CD4-positive, alpha-beta T cell (primary cell): ENCODE data around the gene FLNC. TPM values are rescaled to one million over a fixed set of nuclear protein-coding genes. Genes with fewer than 3 reads are reported as not detected.

Experiments used
- ATAC-seq: fragments of 200-7000 bp; cut with Tn5 transposase; one replicate; pipeline ENCODE4 v1.10.0; 2022; ENCODE audit warnings: mild to moderate bottlenecking; ENCODE audit not compliant: poor library complexity
- CTCF ChIA-PET: fragments of 350-600 bp; sonication (Branson Sonifier 250); formaldehyde crosslinking; loops from one replicate; lab custom pipeline; 2021; ENCODE audit warnings: antibody characterized with exemption, inconsistent platforms; lab: Charles Lee
- POLR2A ChIA-PET: fragments of 350-600 bp; sonication (Branson Sonifier 250); formaldehyde crosslinking; loops from one replicate; lab custom pipeline; 2021; ENCODE audit warnings: antibody characterized with exemption, inconsistent platforms; lab: Charles Lee
- DNase-seq, 14 experiments: peaks; one replicate each; pipeline ENCODE4 v3.0.0-alpha.2; 2013 to 2020; ENCODE audit warnings: mixed read lengths in 2 of 14
- H3K27ac ChIP-seq, 2 donors: one replicate each; pipeline versions ENCODE4 v1.5.1 to v1.7.0; 2013; ENCODE audit warnings: low read length in 2 of 2, low read depth in 1 of 2, mild to moderate bottlenecking in 1 of 2
- H3K27me3 ChIP-seq, 2 experiments: 1 replicate in 1 of 2; 2 replicates in 1 of 2; pipeline versions ENCODE4 v1.6.1 to v1.7.0; 2013; ENCODE audit warnings: low read length in 2 of 2, control low read depth in 1 of 2, mild to moderate bottlenecking in 1 of 2, moderate library complexity in 1 of 2; ENCODE audit not compliant: insufficient read depth in 2 of 2, control insufficient read depth in 1 of 2
- H3K36me3 ChIP-seq: one replicate; pipeline ENCODE4 v1.6.1; 2013; ENCODE audit warnings: low read length, control low read depth; ENCODE audit not compliant: insufficient read depth
- H3K4me1 ChIP-seq: one replicate; pipeline ENCODE4 v1.6.1; 2013; ENCODE audit warnings: low read length, control low read depth; ENCODE audit not compliant: insufficient read depth
- H3K4me3 ChIP-seq: one replicate; pipeline ENCODE4 v1.5.1; 2013; ENCODE audit warnings: mild to moderate bottlenecking, low read length, moderate library complexity
- H3K9me3 ChIP-seq, 2 experiments: 1 replicate in 1 of 2; 2 replicates in 1 of 2; pipeline versions ENCODE4 v1.6.1 to v1.7.0; 2013; ENCODE audit warnings: low read length in 2 of 2, mild to moderate bottlenecking in 2 of 2, control low read depth in 1 of 2, moderate library complexity in 1 of 2; ENCODE audit not compliant: control insufficient read depth in 1 of 2, insufficient read depth in 1 of 2
- H3K27ac Mint-ChIP-seq: one replicate; pipeline ENCODE4 v1.8.0; 2020; ENCODE audit warnings: mixed read lengths
- H3K27me3 Mint-ChIP-seq: one replicate; pipeline ENCODE4 v1.8.0; 2021; ENCODE audit warnings: mixed read lengths
- H3K36me3 Mint-ChIP-seq: one replicate; pipeline ENCODE4 v1.8.0; 2021; ENCODE audit warnings: low read depth, mixed read lengths
- H3K4me1 Mint-ChIP-seq: one replicate; pipeline ENCODE4 v1.8.0; 2021; ENCODE audit warnings: low read depth, mixed read lengths
- H3K4me3 Mint-ChIP-seq: one replicate; pipeline ENCODE4 v1.8.0; 2020; ENCODE audit warnings: mild to moderate bottlenecking, mixed read lengths
- H3K9me3 Mint-ChIP-seq: one replicate; pipeline ENCODE4 v1.8.0; 2020; ENCODE audit warnings: mixed read lengths
- intact Hi-C, 2 experiments: fragments of 100-400 bp; cut with DNase I in 1 of 2; cut with micrococcal nuclease in 1 of 2; formaldehyde crosslinking; loops; one replicate each; pipeline versions ENCODE4 v1.15.1 to v1.9.0; 2023 to 2025; cut with DNase I, micrococcal nuclease
- total RNA-seq, 174 experiments: library from RNA in 2 of 174; stranded (reverse) in 2 of 174; gene quantifications; one replicate each; pipeline ENCODE4 v1.2.3 and lab custom pipeline; 2021 to 2026
- TF ChIP-seq, protein P1 (sequence below): fragments of 200-600 bp; IDR thresholded peaks from one replicate; pipeline ENCODE4 v1.8.0; 2022; ENCODE audit warnings: antibody characterized with exemption, mild to moderate bottlenecking

The FLNC gene
- total RNA-seq, 2 experiments from 2014 or later = 0.06 to 0.08 TPM

DNA sequence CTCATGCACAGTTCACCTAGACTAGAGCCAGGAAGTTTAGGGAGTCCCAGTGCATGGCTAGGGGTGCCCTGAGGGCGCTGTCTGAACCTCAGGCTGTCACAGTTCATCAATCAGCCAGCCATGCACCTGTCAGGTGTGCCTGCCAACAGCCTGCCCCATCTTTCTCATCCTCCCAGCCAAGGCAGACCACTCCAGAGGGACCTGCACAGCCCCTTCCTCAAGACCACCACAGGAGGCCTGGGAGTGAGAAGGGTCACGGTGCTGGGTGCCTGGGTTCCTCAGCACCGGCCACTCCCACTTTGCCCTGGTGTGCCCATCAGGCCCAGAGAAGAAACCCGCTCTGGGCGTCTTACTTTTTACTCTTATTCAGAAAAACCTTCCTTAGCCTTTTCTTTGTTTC is 40.8 kb downstream of the FLNC start:
- Histone ChIP-seq H3K9me3 (no peaks in the 10 kb centered on the region), H3K36me3 (no peaks in the 10 kb centered on the region), H3K27ac (no peak overlapping the region), H3K27me3 (peaks cover 4 to 5% of the 10 kb centered on the region in 2 experiments), H3K4me3 (no peak overlapping the region), H3K4me1 (peaks cover 14% of the 10 kb centered on the region)
- CTCF ChIA-PET = interaction anchor here (0.6 to 2.7 kb wide), 2 partner anchors 12 to 602 kb away, joined by 3 to 11 read pairs; no protein-coding TSS in a partner anchor
- H3K9me3 Mint-ChIP-seq = no peaks in the 10 kb centered on the region
- intact Hi-C loops = no loop called here
- ATAC-seq (no peak), DNase-seq (no peak)
- no peak overlapping the region for H3K27ac Mint-ChIP-seq
- POLR2A ChIA-PET = no interaction called here
- no peaks in the 10 kb centered on the region for H3K36me3 Mint-ChIP-seq
- H3K4me1 Mint-ChIP-seq = peaks cover 14% of the 10 kb centered on the region
- TF ChIP-seq, protein P1, sequence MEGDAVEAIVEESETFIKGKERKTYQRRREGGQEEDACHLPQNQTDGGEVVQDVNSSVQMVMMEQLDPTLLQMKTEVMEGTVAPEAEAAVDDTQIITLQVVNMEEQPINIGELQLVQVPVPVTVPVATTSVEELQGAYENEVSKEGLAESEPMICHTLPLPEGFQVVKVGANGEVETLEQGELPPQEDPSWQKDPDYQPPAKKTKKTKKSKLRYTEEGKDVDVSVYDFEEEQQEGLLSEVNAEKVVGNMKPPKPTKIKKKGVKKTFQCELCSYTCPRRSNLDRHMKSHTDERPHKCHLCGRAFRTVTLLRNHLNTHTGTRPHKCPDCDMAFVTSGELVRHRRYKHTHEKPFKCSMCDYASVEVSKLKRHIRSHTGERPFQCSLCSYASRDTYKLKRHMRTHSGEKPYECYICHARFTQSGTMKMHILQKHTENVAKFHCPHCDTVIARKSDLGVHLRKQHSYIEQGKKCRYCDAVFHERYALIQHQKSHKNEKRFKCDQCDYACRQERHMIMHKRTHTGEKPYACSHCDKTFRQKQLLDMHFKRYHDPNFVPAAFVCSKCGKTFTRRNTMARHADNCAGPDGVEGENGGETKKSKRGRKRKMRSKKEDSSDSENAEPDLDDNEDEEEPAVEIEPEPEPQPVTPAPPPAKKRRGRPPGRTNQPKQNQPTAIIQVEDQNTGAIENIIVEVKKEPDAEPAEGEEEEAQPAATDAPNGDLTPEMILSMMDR = no peak
- peak overlapping the region; percentile 86 for H3K4me3 Mint-ChIP-seq
- no peaks in the 10 kb centered on the region for H3K27me3 Mint-ChIP-seq

DNA sequence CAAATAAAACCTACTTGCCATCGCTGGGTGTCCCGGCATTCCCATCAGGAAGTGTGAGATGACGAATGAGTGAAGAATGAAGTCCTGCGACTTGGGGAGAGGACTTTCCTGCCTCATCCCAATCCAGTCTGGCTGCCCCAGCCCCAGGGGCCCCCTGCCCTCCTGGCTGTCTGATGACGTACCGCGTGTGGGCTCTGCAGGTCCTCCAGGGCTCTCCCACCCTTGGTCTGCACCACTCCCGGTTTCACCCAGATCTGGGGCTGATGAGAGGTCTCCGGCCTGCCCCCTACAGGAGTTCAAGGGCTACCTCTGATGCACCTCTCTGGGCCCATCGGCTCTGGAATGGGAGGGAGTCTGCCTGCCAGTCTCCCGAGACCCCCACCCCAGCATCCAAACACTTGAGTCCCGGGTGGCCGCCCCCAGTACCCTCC is 42.2 kb downstream of the FLNC start:
- ATAC-seq = no peak
- Mint-ChIP-seq H3K36me3 (no peaks in the 10 kb centered on the region), H3K27me3 (no peaks in the 10 kb centered on the region), H3K27ac (no peak overlapping the region), H3K4me1 (peaks cover 6% of the 10 kb centered on the region), H3K9me3 (no peaks in the 10 kb centered on the region), H3K4me3 (no peak overlapping the region)
- CTCF ChIA-PET = no interaction called here
- Histone ChIP-seq H3K4me3 (no peak overlapping the region), H3K27ac (no peak overlapping the region), H3K9me3 (no peaks in the 10 kb centered on the region), H3K36me3 (no peaks in the 10 kb centered on the region), H3K4me1 (peaks cover 14% of the 10 kb centered on the region), H3K27me3 (peaks cover 4 to 5% of the 10 kb centered on the region in 2 experiments)
- DNase-seq = no peak
- POLR2A ChIA-PET = no interaction called here
- TF ChIP-seq, protein P1 = no peak
- intact Hi-C loops = no loop called here

DNA sequence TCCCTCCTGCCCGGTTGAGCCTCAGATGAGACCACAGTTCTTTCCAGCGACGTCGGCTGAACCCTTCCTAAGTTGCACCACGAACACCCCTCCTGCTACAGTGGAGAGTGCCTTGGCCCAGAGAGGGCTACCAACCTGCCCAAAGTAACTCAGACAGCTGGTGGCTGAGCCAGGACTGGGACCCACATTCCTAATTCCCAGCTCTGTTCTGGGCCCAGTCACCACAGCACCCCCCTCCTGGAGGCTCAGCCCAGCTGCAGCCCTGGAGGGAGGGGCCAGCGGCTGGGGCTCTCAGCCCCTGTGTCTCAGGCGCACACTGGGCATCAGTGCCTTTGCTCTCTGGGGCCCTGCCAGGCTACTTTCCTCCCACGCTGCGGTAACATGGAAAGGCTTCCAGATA is 43.0 kb downstream of the FLNC start:
- Mint-ChIP-seq H3K36me3 (no peaks in the 10 kb centered on the region), H3K9me3 (no peaks in the 10 kb centered on the region), H3K4me1 (peaks cover 6% of the 10 kb centered on the region), H3K27me3 (no peaks in the 10 kb centered on the region), H3K4me3 (no peak overlapping the region), H3K27ac (no peak overlapping the region)
- intact Hi-C loops = no loop called here
- Histone ChIP-seq H3K27ac (no peak overlapping the region), H3K4me1 (peaks cover 18% of the 10 kb centered on the region), H3K27me3 (peaks cover 4 to 5% of the 10 kb centered on the region in 2 experiments), H3K36me3 (no peaks in the 10 kb centered on the region), H3K9me3 (no peaks in the 10 kb centered on the region), H3K4me3 (no peak overlapping the region)
- TF ChIP-seq, protein P1 = no peak
- ChIA-PET POLR2A (no interaction called here), CTCF (no interaction called here)
- ATAC-seq = no peak
- no peak for DNase-seq
